ENCODE data around the gene BAK1.

The BAK1 gene

DNA sequence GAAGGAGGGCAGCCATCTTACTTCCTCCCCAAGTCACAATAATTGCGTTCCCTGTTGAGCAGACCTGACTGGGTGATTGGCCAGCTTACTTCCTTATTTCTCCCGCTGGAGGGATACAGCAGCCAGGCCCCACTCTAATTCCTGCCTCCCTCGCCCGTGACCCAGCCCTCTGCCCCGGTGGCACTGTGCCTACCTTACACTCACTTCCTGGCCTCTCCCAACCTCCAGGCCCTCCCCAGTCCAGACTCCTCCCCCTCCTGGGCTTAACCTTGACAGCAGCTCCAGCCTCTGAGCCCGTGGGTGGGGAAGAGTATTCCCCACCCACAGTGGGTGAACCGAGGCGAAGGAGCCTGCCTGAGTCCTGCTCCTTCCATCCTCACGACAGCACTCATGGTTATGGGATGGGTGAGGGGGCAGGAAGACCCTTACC is 3.0 kb downstream of the BAK1 start:
- Histone ChIP-seq H3K4me3 (ENCODE audit: low read length) (no peak overlapping the region), H3F3A (ENCODE audit: control insufficient read depth, insufficient read depth) (no peaks in the 10 kb centered on the region), H3K36me3 (ENCODE audit: control insufficient read depth, low read length) (peaks cover 36% of the 10 kb centered on the region), H3K27ac (ENCODE audit: low read depth, low read length) (no peak overlapping the region), H3K4me1 (ENCODE audit: control insufficient read depth, low read length) (peaks cover 27% of the 10 kb centered on the region), H4K20me1 (ENCODE audit: control insufficient read depth, insufficient read depth, low read depth, low read length) (no peaks in the 10 kb centered on the region), H3K4me2 (ENCODE audit: low read length) (no peak overlapping the region), H3K27me3 (ENCODE audit: control insufficient read depth, low read length) (no peaks in the 10 kb centered on the region), H3K9me2 (replicated peaks; ENCODE audit: control insufficient read depth, low read length) (no peaks in the 10 kb centered on the region), H3K9me3 (ENCODE audit: control insufficient read depth, insufficient read depth, low read length) (no peaks in the 10 kb centered on the region), H3K79me2 (ENCODE audit: control insufficient read depth, low read length) (peaks cover 22% of the 10 kb centered on the region)
- TF ChIP-seq, protein P1, sequence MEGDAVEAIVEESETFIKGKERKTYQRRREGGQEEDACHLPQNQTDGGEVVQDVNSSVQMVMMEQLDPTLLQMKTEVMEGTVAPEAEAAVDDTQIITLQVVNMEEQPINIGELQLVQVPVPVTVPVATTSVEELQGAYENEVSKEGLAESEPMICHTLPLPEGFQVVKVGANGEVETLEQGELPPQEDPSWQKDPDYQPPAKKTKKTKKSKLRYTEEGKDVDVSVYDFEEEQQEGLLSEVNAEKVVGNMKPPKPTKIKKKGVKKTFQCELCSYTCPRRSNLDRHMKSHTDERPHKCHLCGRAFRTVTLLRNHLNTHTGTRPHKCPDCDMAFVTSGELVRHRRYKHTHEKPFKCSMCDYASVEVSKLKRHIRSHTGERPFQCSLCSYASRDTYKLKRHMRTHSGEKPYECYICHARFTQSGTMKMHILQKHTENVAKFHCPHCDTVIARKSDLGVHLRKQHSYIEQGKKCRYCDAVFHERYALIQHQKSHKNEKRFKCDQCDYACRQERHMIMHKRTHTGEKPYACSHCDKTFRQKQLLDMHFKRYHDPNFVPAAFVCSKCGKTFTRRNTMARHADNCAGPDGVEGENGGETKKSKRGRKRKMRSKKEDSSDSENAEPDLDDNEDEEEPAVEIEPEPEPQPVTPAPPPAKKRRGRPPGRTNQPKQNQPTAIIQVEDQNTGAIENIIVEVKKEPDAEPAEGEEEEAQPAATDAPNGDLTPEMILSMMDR (IDR thresholded peaks at IDR 0.05; ENCODE audit: low read depth, low read length, poor library complexity, severe bottlenecking), result no peak
- no peak for TF ChIP-seq EZH2phosphoT487 (IDR thresholded peaks at IDR 0.05; ENCODE audit: borderline replicate concordance, low read length)

- no peak overlapping the region for H3K4me3 ChIP-seq (ENCODE audit: low read length)
- peaks cover 32% of the 10 kb centered on the region for H3K4me1 ChIP-seq (ENCODE audit: control insufficient read depth, low read length)
- H3K4me2 ChIP-seq (ENCODE audit: low read length), result no peak overlapping the region
- H3K27ac ChIP-seq (ENCODE audit: low read depth, low read length), result no peak overlapping the region
- TF ChIP-seq EZH2phosphoT487 (IDR thresholded peaks at IDR 0.05; ENCODE audit: borderline replicate concordance, low read length), result no peak
- TF ChIP-seq, protein P1 (IDR thresholded peaks at IDR 0.05; ENCODE audit: low read depth, low read length, poor library complexity, severe bottlenecking), result no peak
- H3K27me3 ChIP-seq (ENCODE audit: control insufficient read depth, low read length), result no peaks in the 10 kb centered on the region
- peaks cover 41% of the 10 kb centered on the region for H3K36me3 ChIP-seq (ENCODE audit: control insufficient read depth, low read length)
- H3F3A ChIP-seq (ENCODE audit: control insufficient read depth, insufficient read depth), result no peaks in the 10 kb centered on the region
- H3K79me2 ChIP-seq (ENCODE audit: control insufficient read depth, low read length), result peaks cover 22% of the 10 kb centered on the region
- H3K9me3 ChIP-seq (ENCODE audit: control insufficient read depth, insufficient read depth, low read length), result no peaks in the 10 kb centered on the region
- no peaks in the 10 kb centered on the region for H3K9me2 ChIP-seq (replicated peaks; ENCODE audit: control insufficient read depth, low read length)
- H4K20me1 ChIP-seq (ENCODE audit: control insufficient read depth, insufficient read depth, low read depth, low read length), result no peaks in the 10 kb centered on the region
Observed at GRCh38 chr6:33576668-33577067, 3.4 kb downstream of the BAK1 start.

GRCh38 chr6:33575211-33575610 is 4.9 kb downstream of the BAK1 start:
- Histone ChIP-seq H3K9me3 (ENCODE audit: control insufficient read depth, insufficient read depth, low read length) (no peaks in the 10 kb centered on the region), H3K27ac (ENCODE audit: low read depth, low read length) (no peak overlapping the region), H3K9me2 (replicated peaks; ENCODE audit: control insufficient read depth, low read length) (no peaks in the 10 kb centered on the region), H3K4me2 (ENCODE audit: low read length) (no peak overlapping the region), H3F3A (ENCODE audit: control insufficient read depth, insufficient read depth) (peaks cover 8% of the 10 kb centered on the region), H3K4me1 (ENCODE audit: control insufficient read depth, low read length) (peaks cover 38% of the 10 kb centered on the region), H3K79me2 (ENCODE audit: control insufficient read depth, low read length) (peaks cover 22% of the 10 kb centered on the region), H3K36me3 (ENCODE audit: control insufficient read depth, low read length) (peaks cover 43% of the 10 kb centered on the region), H3K4me3 (ENCODE audit: low read length) (no peak overlapping the region), H4K20me1 (ENCODE audit: control insufficient read depth, insufficient read depth, low read depth, low read length) (no peaks in the 10 kb centered on the region), H3K27me3 (ENCODE audit: control insufficient read depth, low read length) (no peaks in the 10 kb centered on the region)
- TF ChIP-seq EZH2phosphoT487 (IDR thresholded peaks at IDR 0.05; ENCODE audit: borderline replicate concordance, low read length), result no peak
- TF ChIP-seq, protein P1 (IDR thresholded peaks at IDR 0.05; ENCODE audit: low read depth, low read length, poor library complexity, severe bottlenecking), result no peak
